GM18505 (cell line): Measurements from ENCODE around the gene MYH9.
"Not testable (repeated sequence)": the region's sequence is repeated elsewhere in the genome, so short reads cannot be mapped to it uniquely, and the experiment has no call there.

ENCODE experiments used
- ATAC-seq: cut with Tn5 transposase; IDR thresholded peaks from one replicate; pipeline ENCODE4 v1.9.1; 2021; ENCODE audit not compliant: unreplicated experiment
- POLR2A ChIP-seq: IDR thresholded peaks from 4 replicates; pipeline ENCODE4 v1.6.1; 2011; ENCODE audit warnings: borderline replicate concordance; ENCODE audit not compliant: insufficient read depth, insufficient read length; ENCODE audit errors: extremely low read depth

MYH9 gene

DNA sequence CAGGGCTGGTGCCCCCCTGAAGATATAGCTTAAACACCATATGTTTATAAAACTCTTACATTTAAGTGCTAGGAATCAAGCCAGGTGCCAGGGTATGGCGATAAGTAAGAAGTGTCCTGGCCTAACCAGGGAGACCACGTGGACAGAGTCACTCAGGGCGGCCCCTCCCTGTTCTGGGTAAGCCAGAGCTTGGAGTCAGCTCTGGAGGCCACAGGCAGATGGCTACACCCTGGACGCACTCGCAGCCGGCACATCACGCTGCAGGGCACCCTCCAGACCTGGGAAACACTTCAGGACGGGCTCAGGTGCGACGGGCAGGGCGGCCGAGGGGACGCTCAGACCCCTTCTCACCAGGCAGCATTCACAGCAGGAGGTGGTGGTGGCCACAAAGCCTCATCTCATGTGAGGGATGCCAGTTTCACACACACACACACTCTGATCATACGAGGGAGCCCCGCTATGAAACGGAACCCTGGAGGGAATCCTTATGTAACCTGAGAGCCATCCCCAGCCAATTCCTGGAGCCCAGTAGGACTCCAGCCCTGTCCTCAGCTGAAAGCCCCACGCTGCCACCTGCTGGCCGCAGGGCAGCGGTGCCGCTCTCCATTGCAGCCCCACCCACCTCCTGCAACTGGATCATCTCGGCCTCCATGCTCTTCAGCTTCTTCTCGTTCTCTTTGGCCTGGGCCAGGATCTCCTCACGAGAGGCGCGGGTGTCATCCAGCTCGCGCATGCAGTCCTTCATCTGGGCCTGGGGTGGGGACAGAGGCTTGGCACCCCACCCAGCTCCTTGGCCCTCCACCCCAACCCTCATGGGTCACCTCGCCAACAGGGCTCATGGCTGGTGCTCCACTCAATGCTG, 101.4 kb downstream of the MYH9 start:
- no peak for ATAC-seq
- peak; percentile 4 for TF ChIP-seq POLR2A

DNA sequence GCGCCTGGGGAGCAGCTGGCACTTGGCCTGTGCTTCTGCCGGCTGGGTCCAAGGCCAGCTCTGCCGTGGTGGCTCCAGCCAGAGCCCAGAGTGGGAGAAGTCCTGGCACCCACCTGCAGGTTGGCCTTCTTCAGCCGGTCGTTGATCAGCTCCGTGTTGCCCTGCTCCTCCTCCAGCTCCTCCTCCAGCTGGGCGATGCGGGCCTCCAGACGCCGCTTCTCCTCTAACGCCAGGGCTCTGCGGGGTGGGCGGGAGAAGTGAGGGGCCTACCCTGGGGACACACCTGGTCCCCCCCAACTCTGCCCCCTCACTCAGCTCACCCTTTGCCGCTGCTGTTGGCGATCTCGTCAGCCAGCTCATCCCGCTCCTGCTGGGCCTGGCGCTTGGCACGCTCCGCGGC, 102.2 kb downstream of the MYH9 start:
- no peak for ATAC-seq
- TF ChIP-seq POLR2A: no peak

DNA sequence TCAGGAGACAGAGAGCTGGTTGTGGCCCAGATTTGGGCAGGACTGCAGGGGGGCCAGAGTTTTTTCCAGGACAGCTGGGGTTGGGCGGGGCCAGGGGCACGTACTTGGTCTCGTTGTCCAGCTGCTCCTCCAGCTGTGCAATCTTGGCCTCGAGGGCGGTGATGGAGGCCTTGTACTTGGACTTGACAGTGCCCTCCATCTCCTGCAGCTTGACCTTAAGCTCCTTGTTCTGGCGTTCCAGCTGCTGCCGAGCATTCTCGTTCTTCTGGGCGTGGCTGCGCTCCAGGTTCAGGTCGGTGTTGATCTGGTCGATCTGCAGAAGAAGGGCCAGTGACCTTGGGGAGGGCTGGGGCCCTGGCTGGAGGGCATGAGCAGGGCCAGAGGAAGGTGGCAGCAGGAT, 102.8 kb downstream of the MYH9 start:
- no peak for ATAC-seq
- no peak for TF ChIP-seq POLR2A

DNA sequence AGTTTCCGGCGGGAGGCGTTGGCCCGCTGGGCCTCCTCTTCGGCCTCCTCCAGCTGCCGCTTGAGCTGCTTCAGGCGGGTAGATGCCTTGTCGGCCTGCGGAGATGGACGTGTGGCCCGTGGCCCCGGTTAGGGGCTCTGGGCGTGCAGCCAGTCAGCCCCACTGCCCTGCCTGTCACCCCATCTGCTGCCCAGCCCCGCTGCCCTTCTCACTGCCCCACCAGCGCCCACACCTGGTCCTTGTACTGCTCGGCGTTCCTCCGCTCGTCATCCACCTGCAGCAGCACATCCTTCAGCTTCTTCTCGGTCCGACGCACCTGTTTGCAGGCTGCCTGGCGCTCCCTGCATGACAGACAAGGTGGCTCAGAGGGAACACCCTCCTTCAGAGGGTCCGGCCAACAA, 103.6 kb downstream of the MYH9 start:
- ATAC-seq: no peak
- TF ChIP-seq POLR2A: no peak

DNA sequence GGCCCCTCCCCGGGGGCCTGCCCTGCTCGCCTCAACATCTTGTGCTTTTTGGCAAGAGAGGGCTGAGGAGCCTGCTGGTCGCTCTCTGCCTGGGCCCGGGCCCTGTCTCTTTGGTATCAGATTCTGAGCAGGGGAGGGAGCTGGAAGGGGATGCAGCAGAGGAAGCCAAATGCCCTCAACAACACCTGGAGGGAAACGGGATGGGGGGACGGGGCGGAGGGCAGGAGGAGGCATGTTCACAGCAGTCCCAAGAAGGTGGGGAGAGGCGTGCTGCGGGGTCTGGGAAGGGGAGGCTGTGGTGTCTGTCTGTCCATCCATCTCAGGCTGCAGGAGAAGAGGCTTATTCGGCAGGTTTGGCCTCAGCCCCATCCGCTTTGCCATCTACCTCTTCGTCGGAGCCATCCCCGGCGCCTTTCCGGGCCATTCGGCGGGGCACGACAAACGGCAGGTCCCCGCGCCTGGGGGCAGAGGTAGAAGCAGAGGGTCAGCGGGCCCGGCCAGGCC, 105.4 kb downstream of the MYH9 start:
- no peak for ATAC-seq
- TF ChIP-seq POLR2A: no peak

DNA sequence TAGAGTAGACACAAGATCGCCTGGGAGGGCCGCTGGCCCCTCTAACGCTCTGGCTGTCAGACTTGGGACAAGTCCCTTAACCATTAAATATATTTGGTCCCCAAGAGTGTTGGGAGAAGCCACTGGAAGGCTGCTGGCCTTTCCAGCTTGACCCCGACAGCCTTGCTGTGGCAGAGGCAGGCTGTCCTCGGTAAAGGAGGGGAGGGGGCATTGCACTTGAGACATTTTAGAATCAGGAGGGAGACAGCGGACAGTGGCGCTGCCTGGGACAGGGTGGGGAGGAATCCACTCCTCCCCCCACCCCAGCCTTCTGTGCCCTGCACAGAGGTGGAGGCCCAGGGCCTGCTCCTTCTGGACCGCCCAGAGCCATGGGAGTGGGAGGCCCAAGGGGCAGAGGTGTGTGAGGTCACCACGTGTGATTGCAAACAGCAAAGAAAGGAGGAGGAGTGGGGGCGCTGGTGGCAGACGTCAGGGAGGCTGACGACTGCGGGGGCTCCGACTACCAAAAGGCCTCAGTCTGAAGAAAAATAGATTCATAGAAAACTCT, 105.9 kb downstream of the MYH9 start:
- no peak for TF ChIP-seq POLR2A
- no peak for ATAC-seq

DNA sequence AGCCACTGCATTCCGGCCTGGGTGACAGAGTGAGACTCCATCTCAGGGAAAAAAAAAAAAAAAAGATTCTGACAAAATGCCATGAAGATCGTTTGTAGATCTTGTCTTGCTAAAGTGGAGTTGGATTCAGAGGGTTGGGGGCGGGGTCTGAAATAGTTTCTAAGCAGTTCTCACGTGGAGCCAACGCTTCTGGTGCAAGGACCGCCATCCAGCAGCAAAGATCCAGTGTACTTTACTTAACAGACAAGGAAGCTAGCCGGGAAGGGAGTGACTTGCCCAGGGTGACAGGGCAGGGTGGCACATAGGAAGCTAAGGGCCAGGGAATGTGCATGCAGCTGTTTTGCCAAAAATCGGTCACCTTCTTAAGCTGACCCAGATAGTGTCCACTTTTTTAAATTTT, 107.4 kb downstream of the MYH9 start:
- TF ChIP-seq POLR2A: no peak
- no peak for ATAC-seq

DNA sequence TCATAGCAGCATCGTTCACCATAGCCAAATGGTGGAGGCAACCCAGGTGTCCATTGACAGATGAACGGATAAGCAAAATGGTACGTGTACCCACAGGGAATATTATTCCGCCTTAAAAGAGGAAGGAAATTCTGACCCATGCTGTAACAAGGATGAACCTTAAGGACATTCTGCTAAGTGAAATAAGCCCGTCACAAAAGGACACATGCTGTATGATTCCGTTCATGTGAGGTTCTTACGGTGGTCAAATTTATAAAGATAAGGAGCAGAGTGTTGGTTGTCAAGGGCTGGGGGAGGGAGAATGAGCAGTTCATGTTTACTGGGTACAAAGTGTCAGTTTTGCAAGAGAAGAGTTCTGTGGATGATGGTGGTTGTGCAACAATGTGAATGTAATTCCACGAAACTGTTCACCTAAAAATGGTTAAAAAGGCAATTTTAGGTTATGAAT, 108.5 kb downstream of the MYH9 start:
- TF ChIP-seq POLR2A: no peak
- no peak for ATAC-seq

DNA sequence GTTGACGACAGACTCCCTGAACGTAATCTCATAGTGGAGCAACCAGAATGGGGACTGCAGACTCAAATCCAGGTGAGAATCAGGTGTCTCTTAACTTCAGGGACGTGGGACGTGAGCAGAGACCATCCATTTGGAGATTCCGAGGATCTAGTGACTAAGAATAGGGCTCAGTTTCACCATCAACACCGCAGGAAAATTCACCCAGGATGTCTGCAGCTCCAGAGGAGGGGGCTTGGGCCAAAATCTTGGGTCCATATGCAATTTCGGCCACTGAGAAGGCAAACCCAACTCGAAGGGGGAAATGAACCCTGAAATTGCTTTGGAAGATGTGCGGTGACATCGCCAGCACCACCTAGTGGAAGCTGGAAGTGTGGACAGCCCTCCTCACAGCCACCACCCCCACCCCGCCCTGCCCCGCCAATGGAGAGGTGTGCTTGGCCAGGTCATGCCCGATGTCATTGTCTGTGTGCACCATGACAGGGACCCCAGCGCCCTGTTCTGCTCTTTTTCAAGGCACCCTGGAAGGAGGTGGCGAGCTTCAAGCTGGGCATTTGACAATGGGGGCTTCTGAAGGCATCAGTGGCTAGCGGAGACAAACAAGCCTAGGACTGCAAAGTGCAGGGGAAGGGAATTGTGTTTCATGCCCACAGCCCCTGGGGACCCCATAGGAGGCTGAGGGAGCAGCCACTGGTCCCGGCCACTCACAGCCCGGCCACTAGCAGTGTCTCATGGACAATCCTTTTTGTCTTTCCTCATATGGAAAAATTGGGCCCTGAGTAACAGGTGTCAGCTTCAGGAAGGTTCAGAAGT, 110.1 kb downstream of the MYH9 start:
- TF ChIP-seq POLR2A: peak; percentile 16
- ATAC-seq: no peak

DNA sequence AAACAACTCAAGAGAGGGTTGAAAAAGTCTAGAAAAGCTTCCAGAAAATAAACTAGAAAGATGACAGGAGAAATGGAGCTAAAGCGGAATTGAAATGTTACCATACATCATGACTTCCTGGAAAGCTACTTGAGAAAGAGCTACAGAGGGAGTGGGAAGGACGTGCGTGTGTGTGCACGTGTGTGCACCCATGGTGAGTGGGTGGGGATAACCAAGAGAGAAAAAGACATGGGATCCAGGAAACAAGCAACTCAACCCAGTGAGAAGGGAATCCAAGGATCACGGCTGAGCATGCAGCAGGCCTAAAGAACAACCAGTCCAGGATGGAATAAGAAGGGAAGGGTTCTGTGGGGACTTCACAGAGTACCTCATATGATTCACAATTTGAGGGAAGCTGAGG, 113.2 kb downstream of the MYH9 start:
- TF ChIP-seq POLR2A: no peak
- ATAC-seq: no peak

DNA sequence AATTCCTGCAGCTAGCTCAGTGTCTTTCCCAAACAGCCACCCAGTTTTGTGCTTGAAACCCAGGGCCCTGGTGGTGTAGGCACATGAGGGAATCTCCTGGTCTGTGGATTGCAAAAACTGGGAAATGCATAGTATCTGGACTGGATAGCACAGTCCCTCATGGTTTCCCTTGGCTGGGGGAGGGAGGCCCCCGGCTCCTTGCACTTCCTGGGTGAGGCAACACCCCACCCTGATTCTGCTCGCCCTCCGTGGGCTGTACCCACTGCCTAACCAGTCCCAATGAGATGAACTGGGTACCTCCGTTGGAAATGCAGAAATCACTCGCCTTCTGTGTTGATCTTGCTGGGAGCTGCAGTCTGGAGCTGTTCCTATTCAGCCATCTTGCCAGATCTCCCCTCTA, 115.8 kb downstream of the MYH9 start:
- ATAC-seq: not testable (repeated sequence)

DNA sequence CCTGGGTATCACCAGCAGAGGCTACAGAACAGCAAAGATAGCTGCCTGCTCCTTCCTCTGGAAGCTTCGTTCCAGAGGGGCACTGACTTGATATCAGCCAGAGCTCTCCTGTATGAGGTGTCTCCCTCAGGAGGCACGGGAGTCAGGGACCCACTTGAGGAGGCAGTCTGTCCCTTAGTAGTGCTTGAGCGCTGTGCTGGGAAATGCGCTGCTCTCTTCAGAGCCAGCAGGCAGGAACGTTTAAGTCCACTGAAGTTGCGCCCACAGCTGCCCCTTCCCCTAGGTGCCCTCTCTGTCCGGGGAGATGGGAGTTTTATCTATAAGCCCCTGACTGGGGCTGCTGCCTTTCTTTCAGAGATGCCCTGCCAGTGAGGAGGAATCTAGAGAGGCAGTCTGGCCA, 116.5 kb downstream of the MYH9 start:
- ATAC-seq: not testable (repeated sequence)

DNA sequence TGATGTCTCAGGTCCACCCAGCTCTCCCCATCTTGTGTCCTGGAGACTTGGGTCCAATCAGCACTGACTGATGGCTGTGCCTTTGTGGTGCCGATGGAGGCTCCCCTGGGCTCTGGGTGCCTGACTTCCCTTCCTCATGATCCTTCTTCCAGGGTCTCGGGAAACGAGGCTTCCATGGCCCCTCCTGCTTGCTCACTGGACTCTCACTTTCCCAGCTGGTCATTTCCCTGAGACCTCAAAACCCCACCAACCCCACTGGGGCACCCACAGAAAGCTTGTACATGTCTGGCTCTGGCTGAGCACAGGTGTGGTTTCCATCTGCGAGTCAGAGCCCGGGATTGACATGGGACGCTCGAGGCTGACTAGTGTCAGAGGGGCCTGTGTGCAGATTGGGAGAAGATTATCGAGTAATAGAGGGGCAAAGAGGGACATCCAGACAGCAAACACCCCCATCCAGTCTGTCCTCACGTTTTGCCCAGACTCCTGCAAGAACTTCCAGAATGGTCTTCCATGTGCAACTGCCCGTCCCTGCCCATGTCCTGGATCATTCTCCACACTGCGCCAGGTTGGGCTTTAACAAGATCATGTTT, 119.8 kb downstream of the MYH9 start:
- no peak for TF ChIP-seq POLR2A
- ATAC-seq: no peak
